Right lobe of liver (tissue), 6 donors: Measurements from ENCODE around the gene KLHL14. TPM values are rescaled to one million over a fixed set of nuclear protein-coding genes. Genes with fewer than 3 reads are reported as not detected.
A peak's percentile ranks its signal among the peaks of the same experiment; 100 is the strongest.

Experiments
- ATAC-seq, 4 donors: fragments of 200-7000 bp; cut with Tn5 transposase; one replicate each; pipeline ENCODE4 v1.9.1; 2020; ENCODE audit warnings: mild to moderate bottlenecking in 4 of 4, moderate library complexity in 4 of 4
- DNase-seq, 3 donors: peaks; one replicate each; pipeline ENCODE4 v3.0.0-alpha.2; 2020
- H3K27ac ChIP-seq, 3 donors: fragments of 200-600 bp; one replicate each; pipeline ENCODE4 v1.8.0; 2022
- H3K27me3 ChIP-seq, 2 donors: fragments of 200-600 bp; one replicate each; pipeline ENCODE4 v1.8.0; 2022
- H3K36me3 ChIP-seq, 4 donors: fragments of 200-600 bp; sonication (generic) in 1 of 4; one replicate each; pipeline versions ENCODE4 v1.5.1 to v1.8.0; 2017 to 2022; ENCODE audit warnings: control low read depth in 1 of 4
- H3K4me1 ChIP-seq, 4 donors: fragments of 200-600 bp; sonication (generic) in 1 of 4; one replicate each; pipeline versions ENCODE4 v1.5.1 to v1.8.0; 2017 to 2022; ENCODE audit warnings: control low read depth in 1 of 4
- H3K4me3 ChIP-seq, 3 donors: fragments of 200-600 bp; one replicate each; pipeline ENCODE4 v1.8.0; 2022
- H3K9me3 ChIP-seq, 4 donors: fragments of 200-600 bp; sonication (generic) in 1 of 4; one replicate each; pipeline versions ENCODE4 v1.5.1 to v1.8.0; 2017 to 2022; ENCODE audit warnings: control low read depth in 1 of 4
- POLR2A ChIP-seq: fragments of 450-650 bp; IDR thresholded peaks from one replicate; pipeline ENCODE4 v1.6.1; 2017; ENCODE audit warnings: antibody characterized with exemption, mild to moderate bottlenecking
- WGBS: methylation state at CpG from one replicate; pipeline ENCODE4 v1.1.6; 2018; ENCODE audit warnings: low coverage, low lambda C conversion rate; ENCODE audit not compliant: insufficient coverage; ENCODE audit errors: missing lambda C conversion rate; 5-methylcytosine and 5-hydroxymethylcytosine counted together
- intact Hi-C, 2 donors: fragments of 100-400 bp; cut with DNase I; formaldehyde crosslinking; loops; one replicate each; pipeline versions ENCODE4 v1.11.2 to v1.14.1; 2022
- total RNA-seq, 6 experiments: library from RNA; depleted of rRNA in 2 of 6; stranded (reverse); fragments of >200 nt in 2 of 6; fragmentation: NEBNext Ultra II Directional in 3 of 6; extraction: Animal tissue kit (Norgen Biotek cat#: 25700) in 3 of 6; gene quantifications; one replicate each; pipeline versions ENCODE4 v1.1.0 to v1.2.4, GENCODE V29; 2016 to 2023
- TF ChIP-seq, protein P1 (sequence below), 4 donors: fragments of 200-600 bp in 3 of 4; fragments of 450-650 bp in 1 of 4; IDR thresholded peaks; one replicate each; pipeline versions ENCODE4 v1.5.1 to v1.8.0; 2016 to 2022; ENCODE audit warnings: antibody characterized with exemption in 4 of 4, mild to moderate bottlenecking in 2 of 4
- donor health status: DM: no; HTN: yes; CAD: no.
- donor health status: DM: no; HTN: no; CAD: no.
- donor health status: DM: no; HTN: no; CAD: no.
- donor health status: DM: no; HTN: yes; CAD: no.
- donor health status: DM: no; HTN: yes; CAD: no.

The KLHL14 gene
- total RNA-seq, 6 experiments from 2014 or later: 0.09 to 0.24 TPM; not detected in 4

DNA sequence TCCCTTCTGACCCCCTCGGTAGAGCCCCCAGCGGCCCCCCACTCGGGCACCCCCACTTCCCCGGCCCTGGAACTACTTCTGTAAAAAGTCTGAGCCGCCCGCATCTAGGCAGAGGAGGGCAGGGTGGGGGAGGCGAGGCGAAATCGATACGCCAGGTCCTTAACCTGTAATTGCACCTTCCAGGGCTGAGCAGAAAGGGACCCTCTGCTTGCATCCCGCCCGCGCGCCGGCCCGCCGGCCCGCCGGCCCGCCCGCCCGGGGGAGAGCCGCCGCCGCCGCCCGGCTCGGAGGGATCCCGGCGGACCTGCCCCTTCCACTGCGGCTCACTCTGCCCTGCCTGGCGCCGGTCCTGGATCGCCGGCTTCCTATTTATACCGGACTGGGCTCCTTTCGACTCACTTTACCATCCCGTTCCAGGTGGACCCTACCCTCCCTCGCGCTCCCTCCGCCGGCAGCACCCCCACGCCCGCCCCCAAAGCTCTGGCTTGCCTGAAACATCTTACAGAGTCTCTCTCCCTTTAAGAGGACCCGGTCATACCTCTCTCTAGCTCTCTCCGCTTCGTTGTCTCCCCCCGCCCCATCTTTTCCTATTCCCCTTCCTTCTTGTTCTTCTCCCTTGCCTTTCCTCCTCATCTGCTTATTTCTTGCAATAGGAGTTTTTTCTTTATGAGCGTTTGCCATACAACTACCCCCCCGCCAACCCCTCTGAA, 797 bp downstream of the KLHL14 start:
- Histone ChIP-seq H3K4me3 (peak overlapping the region in 1 of 3 donors; percentile 16), H3K9me3 (no peaks in the 10 kb centered on the region), H3K27me3 (peaks cover 6 to 11% of the 10 kb centered on the region in 2 donors), H3K27ac (no peak overlapping the region), H3K36me3 (no peaks in the 10 kb centered on the region), H3K4me1 (peaks cover 0 to 12% (median 0%) of the 10 kb centered on the region in 4 donors)
- TF ChIP-seq POLR2A: no peak
- TF ChIP-seq, protein P1, sequence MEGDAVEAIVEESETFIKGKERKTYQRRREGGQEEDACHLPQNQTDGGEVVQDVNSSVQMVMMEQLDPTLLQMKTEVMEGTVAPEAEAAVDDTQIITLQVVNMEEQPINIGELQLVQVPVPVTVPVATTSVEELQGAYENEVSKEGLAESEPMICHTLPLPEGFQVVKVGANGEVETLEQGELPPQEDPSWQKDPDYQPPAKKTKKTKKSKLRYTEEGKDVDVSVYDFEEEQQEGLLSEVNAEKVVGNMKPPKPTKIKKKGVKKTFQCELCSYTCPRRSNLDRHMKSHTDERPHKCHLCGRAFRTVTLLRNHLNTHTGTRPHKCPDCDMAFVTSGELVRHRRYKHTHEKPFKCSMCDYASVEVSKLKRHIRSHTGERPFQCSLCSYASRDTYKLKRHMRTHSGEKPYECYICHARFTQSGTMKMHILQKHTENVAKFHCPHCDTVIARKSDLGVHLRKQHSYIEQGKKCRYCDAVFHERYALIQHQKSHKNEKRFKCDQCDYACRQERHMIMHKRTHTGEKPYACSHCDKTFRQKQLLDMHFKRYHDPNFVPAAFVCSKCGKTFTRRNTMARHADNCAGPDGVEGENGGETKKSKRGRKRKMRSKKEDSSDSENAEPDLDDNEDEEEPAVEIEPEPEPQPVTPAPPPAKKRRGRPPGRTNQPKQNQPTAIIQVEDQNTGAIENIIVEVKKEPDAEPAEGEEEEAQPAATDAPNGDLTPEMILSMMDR (IDR thresholded peaks at IDR 0.05): no peak
- intact Hi-C loops: no loop called here
- 6% methylated on average over 30 of the region's 50 CpGs for WGBS
- DNase-seq (no peak), ATAC-seq (peak in 3 of 4 donors; percentile 31 to 51 (median 50))

DNA sequence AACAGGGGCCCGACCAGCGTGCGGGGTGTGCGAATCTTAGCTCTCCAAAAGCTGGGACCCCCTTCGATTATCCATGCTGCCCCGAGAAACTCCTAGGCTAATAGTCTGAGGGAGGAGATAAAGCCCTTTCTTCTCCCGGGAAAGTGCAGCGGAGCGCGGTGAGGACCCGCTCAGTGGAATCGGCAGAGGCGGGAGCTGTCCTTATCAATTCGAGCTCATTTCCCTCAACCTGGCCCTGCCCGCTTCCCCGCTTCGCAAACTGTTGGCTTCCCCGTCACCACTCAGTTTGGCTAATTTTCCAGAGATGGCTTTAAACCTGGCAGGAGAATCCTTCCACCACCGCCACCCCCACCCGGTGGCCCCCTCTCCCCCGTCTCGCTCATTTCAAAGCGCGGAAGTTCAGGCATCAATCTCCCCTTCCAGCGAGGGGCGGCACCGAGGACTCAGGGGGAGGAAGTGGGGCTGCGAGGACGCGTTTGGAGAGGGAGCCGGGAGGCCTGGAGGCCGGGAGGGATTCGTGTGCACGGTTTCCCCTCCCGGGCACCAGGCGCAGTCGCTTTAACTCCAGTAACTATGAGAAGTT, 1.6 kb downstream of the KLHL14 start:
- intact Hi-C loops: no loop called here
- no peaks in the 10 kb centered on the region for H3K9me3 ChIP-seq
- H3K27ac ChIP-seq: no peak overlapping the region
- peak overlapping the region in 1 of 3 donors; percentile 16 for H3K4me3 ChIP-seq
- H3K36me3 ChIP-seq: no peaks in the 10 kb centered on the region
- WGBS: 0% methylated on average over 22 of the region's 37 CpGs
- peak; percentile 47 to 67 (median 51) for ATAC-seq
- DNase-seq: no peak
- peaks cover 6 to 11% of the 10 kb centered on the region in 2 donors for H3K27me3 ChIP-seq
- peaks cover 0 to 12% (median 0%) of the 10 kb centered on the region in 4 donors for H3K4me1 ChIP-seq
- TF ChIP-seq, protein P1 (IDR thresholded peaks at IDR 0.05): no peak
- TF ChIP-seq POLR2A: no peak

DNA sequence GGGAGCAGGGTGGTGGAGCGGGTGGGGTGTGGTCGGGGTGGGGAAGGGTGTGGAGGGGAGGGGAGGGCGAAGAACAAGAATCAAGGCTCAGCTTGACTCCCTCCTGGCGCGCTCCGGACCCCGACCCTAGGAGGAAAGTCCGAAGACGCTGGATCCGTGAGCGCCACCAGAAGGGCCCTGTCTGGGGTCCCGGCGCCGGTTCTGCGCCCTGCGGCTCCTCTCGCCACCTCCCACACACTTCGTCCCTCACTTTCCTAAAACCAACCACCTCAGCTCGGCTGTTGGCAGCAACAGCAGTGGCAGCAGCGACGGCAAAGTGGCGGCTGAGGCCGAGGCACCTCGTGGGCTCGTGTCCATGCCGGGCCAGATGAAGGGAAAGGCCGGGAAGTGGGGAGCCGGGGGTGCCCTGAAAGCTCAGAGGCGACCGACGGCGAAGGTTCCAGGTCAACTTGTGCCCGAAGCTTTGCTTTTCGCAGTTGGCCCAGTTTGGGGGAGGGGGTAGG, 2.1 kb downstream of the KLHL14 start:
- intact Hi-C loops: no loop called here
- Histone ChIP-seq H3K4me3 (peak overlapping the region in 1 of 3 donors; percentile 16), H3K27me3 (peaks cover 6 to 11% of the 10 kb centered on the region in 2 donors), H3K4me1 (peaks cover 0 to 12% (median 0%) of the 10 kb centered on the region in 4 donors), H3K36me3 (no peaks in the 10 kb centered on the region), H3K9me3 (no peaks in the 10 kb centered on the region), H3K27ac (no peak overlapping the region)
- TF ChIP-seq, protein P1 (IDR thresholded peaks at IDR 0.05): no peak
- no peak for TF ChIP-seq POLR2A
- 6% methylated on average over 18 of the region's 34 CpGs for WGBS
- no peak for DNase-seq
- peak in 1 of 4 donors; percentile 44 for ATAC-seq

DNA sequence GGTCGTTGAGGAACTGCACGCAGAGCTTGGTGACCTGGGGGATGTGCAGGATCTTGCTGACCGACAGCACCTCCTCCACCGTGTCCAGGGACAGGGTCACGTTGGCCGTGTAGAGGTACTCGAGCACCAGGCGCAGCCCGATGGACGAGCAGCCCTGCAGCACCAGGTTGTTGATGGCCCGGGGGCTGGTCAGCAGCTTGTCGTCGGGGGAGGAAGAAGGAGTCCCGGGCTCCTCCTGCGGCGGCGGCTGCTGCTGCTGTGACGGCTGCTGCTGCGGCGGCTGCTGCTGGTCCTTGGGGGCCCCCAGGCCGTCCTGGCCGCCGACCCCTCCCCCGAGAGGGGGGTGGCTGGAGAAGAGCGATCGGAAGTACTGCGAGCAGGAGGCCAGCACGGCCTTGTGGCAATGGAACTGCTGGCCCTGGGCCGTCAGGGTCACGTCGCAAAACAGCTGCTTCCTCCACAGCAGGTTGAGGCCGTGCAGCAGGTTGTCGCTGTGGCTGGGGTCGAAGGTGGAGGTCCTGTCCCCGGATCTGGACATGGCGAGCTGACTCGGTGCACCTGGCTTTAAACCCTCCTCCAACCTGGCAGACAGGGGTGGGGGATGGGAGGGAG, 2.7 kb downstream of the KLHL14 start:
- Histone ChIP-seq H3K36me3 (no peaks in the 10 kb centered on the region), H3K27me3 (peaks cover 6 to 11% of the 10 kb centered on the region in 2 donors), H3K4me1 (peaks cover 0 to 12% (median 0%) of the 10 kb centered on the region in 4 donors), H3K9me3 (no peaks in the 10 kb centered on the region), H3K27ac (no peak overlapping the region), H3K4me3 (no peak overlapping the region)
- DNase-seq (no peak), ATAC-seq (peak in 3 of 4 donors; percentile 17 to 30 (median 25))
- TF ChIP-seq, protein P1 (IDR thresholded peaks at IDR 0.05): no peak
- no peak for TF ChIP-seq POLR2A
- intact Hi-C loops: no loop called here
- WGBS: 0% methylated on average over 16 of the region's 37 CpGs
